AG10803 (cell line): ENCODE measurements around the gene PPP1CB.
A peak's percentile ranks its signal among the peaks of the same experiment; 100 is the strongest.

Experiments
- DNase-seq: peaks from one replicate; pipeline ENCODE4 v3.0.0; 2010; ENCODE audit warnings: low read depth
- H3K4me3 ChIP-seq: 2 replicates; pipeline ENCODE4 v1.5.1; 2011; ENCODE audit warnings: mild to moderate bottlenecking, low read length, control low read depth
- TF ChIP-seq, protein P1 (sequence below): conservative IDR thresholded peaks from 2 replicates; pipeline ENCODE4 v1.5.1; 2011; ENCODE audit warnings: mild to moderate bottlenecking, low read length, control low read depth, inconsistent platforms

Gene PPP1CB

DNA sequence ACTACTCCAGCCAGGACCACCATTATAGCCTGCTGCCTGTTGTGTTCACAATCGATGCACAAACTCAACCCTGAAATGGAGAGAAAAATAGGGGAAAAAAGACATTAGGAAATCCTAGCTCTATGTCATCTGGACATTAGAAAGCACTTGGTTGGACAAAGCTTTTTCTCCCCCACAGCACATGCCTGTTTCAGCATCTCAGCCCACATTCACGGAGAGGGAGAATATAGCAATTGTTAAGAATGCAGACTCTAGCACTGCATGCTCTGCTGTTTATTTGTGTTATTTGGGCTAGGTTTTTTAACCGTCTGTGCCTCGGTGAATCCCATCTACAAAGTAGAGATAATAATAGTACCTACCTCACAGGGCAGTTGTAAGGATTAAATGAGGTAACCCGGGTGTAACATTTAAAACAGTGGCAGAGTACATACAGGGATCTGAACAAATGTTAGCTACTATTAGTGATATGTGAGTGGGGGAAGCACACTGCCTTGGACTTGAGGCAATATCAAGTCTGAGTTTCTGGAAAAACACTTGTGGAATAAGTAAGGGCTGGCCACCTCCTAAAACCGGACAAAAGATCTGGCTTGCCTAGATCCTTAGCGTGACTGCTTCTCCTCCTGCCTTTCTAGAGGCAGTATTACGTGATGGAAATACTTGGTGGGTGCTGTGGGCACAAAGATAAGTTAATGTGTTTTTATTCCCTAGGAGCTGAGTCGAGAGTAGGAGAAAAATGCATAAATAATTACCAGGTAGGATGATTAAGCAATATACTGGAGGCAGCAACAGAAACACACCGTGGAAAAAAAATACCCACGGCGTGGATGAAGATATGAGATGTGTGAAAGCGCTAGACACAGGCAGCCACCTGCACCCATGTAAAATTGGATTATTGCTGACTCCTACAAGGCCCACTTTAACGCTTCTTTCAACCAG lies 1.0 kb upstream of the PPP1CB start:
- TF ChIP-seq, protein P1, sequence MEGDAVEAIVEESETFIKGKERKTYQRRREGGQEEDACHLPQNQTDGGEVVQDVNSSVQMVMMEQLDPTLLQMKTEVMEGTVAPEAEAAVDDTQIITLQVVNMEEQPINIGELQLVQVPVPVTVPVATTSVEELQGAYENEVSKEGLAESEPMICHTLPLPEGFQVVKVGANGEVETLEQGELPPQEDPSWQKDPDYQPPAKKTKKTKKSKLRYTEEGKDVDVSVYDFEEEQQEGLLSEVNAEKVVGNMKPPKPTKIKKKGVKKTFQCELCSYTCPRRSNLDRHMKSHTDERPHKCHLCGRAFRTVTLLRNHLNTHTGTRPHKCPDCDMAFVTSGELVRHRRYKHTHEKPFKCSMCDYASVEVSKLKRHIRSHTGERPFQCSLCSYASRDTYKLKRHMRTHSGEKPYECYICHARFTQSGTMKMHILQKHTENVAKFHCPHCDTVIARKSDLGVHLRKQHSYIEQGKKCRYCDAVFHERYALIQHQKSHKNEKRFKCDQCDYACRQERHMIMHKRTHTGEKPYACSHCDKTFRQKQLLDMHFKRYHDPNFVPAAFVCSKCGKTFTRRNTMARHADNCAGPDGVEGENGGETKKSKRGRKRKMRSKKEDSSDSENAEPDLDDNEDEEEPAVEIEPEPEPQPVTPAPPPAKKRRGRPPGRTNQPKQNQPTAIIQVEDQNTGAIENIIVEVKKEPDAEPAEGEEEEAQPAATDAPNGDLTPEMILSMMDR: peak; percentile 13; the same call in 1 of the 2 replicates
- peak overlapping the region; percentile 87 for H3K4me3 ChIP-seq
- DNase-seq: peak; percentile 40

GRCh38 chr2:28751956-28752630 lies 463 bp downstream of the PPP1CB start:
- TF ChIP-seq, protein P1: no peak
- no peak for DNase-seq
- peak overlapping the region; percentile 87 for H3K4me3 ChIP-seq

GRCh38 chr2:28752631-28753376 lies 1.2 kb downstream of the PPP1CB start:
- DNase-seq: no peak
- peak overlapping the region; percentile 87 for H3K4me3 ChIP-seq
- TF ChIP-seq, protein P1: no peak

DNA sequence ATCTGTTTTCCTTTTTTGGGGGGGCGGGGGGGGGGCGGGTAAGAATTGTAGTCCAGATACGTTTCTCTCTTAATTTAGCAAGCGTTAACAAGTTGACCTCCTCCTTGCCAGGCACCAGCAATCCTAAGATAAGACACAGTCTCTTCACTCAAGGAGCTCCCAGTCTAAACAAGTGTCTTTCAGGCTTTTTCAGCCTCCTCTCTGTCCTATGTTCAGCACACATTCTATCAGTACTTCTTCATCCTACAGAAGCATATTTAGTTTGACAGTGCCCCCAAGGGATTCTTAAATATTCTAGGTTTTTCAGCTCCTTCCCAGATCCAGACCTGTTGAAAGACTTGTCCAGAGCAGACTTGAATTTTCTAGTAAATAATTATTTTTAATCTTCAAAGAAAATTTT lies 2.7 kb downstream of the PPP1CB start:
- no peak for DNase-seq
- TF ChIP-seq, protein P1: no peak
- no peak overlapping the region for H3K4me3 ChIP-seq

GRCh38 chr2:28755421-28755820 lies 3.8 kb downstream of the PPP1CB start:
- no peak overlapping the region for H3K4me3 ChIP-seq
- DNase-seq: no peak
- TF ChIP-seq, protein P1: no peak

DNA sequence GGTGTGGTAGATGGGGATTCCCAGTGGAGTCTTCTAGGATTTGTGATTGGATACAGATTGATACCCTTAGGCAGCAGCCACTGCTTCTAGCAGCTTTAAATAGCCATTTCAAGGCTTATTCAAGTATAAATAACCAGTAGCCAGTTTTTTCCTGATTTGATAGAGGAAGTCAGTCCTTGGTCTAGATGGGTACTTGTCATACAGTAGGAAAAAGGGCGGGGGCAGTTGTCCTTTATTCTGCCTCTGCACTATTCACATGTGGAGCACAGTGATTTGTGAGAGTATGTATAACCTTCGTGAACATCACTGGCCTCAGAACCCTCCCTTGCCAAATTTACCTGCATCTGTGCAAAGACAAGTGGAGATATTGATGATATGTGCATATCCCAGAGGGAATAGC lies 6.8 kb downstream of the PPP1CB start:
- TF ChIP-seq, protein P1: no peak
- no peak overlapping the region for H3K4me3 ChIP-seq
- DNase-seq: no peak
